ENCODE measurements around the gene CASP7. TPM values are rescaled to one million over a fixed set of nuclear protein-coding genes. Genes with fewer than 3 reads are reported as not detected.
"Not testable (repeated sequence)": the region's sequence is repeated elsewhere in the genome, so short reads cannot be mapped to it uniquely, and the experiment has no call there.

CASP7 gene
- total RNA-seq, 1 donor from 2014 or later, result 22.6 TPM

GRCh38 chr10:113765910-113766309, 86.2 kb downstream of the CASP7 start:
- Mint-ChIP-seq H3K4me3 (no peak overlapping the region), H3K27ac (no peak overlapping the region), H3K9me3 (peaks cover 9% of the 10 kb centered on the region), H3K36me3 (ENCODE audit: low read depth) (no peaks in the 10 kb centered on the region), H3K4me1 (no peaks in the 10 kb centered on the region), H3K27me3 (peaks cover 23% of the 10 kb centered on the region)
- intact Hi-C loops (cut with micrococcal nuclease), result no loop called here
- POLR2A ChIA-PET, result no interaction called here
- no peak for ATAC-seq (ENCODE audit: low read depth)
- no peak for DNase-seq
- CTCF ChIA-PET, result no interaction called here
- no peak for TF ChIP-seq CTCF (IDR thresholded peaks at IDR 0.05)

- intact Hi-C loops (cut with micrococcal nuclease), result no loop called here
- no peak for DNase-seq
- H3K27ac Mint-ChIP-seq, result no peak overlapping the region
- ChIA-PET CTCF (no interaction called here), POLR2A (no interaction called here)
- H3K4me3 Mint-ChIP-seq, result no peak overlapping the region
- ATAC-seq (ENCODE audit: low read depth), result no peak
- no peaks in the 10 kb centered on the region for H3K4me1 Mint-ChIP-seq
- no peaks in the 10 kb centered on the region for H3K36me3 Mint-ChIP-seq (ENCODE audit: low read depth)
- peaks cover 25% of the 10 kb centered on the region for H3K27me3 Mint-ChIP-seq
- no peak for TF ChIP-seq CTCF (IDR thresholded peaks at IDR 0.05)
- H3K9me3 Mint-ChIP-seq, result peaks cover 9% of the 10 kb centered on the region
Measured at GRCh38 chr10:113767222-113767621, 87.5 kb downstream of the CASP7 start.

GRCh38 chr10:113770346-113770745, 90.6 kb downstream of the CASP7 start:
- ChIA-PET POLR2A (no interaction called here), CTCF (no interaction called here)
- no peak for DNase-seq
- Mint-ChIP-seq H3K36me3 (ENCODE audit: low read depth) (no peaks in the 10 kb centered on the region), H3K27ac (no peak overlapping the region), H3K4me3 (no peak overlapping the region), H3K9me3 (no peaks in the 10 kb centered on the region), H3K4me1 (no peaks in the 10 kb centered on the region), H3K27me3 (peaks cover 21% of the 10 kb centered on the region)
- ATAC-seq (ENCODE audit: low read depth), result no peak
- intact Hi-C loops (cut with micrococcal nuclease), result no loop called here
- no peak for TF ChIP-seq CTCF (IDR thresholded peaks at IDR 0.05)

- ATAC-seq (ENCODE audit: low read depth), result not testable (repeated sequence)
Measured at GRCh38 chr10:113771131-113771530, 91.4 kb downstream of the CASP7 start.

GRCh38 chr10:113775686-113776294, 96.1 kb downstream of the CASP7 start:
- Mint-ChIP-seq H3K9me3 (no peaks in the 10 kb centered on the region), H3K4me1 (no peaks in the 10 kb centered on the region), H3K36me3 (ENCODE audit: low read depth) (no peaks in the 10 kb centered on the region), H3K27me3 (peaks cover 11% of the 10 kb centered on the region), H3K4me3 (no peak overlapping the region), H3K27ac (no peak overlapping the region)
- intact Hi-C loops (cut with micrococcal nuclease), result loop anchor here (5.0 kb wide), 1 partner anchor 98 kb away; the partner anchor contains the start of gene CASP7
- POLR2A ChIA-PET, result no interaction called here
- DNase-seq (no peak), ATAC-seq (ENCODE audit: low read depth) (no peak)
- CTCF ChIA-PET, result no interaction called here
- TF ChIP-seq CTCF (IDR thresholded peaks at IDR 0.05), result no peak

More at GRCh38 chr10:113771131-113771530, 91.4 kb downstream of the CASP7 start:
- CTCF ChIA-PET; H3K9me3 Mint-ChIP-seq; H3K27ac Mint-ChIP-seq; H3K4me3 Mint-ChIP-seq; H3K36me3 Mint-ChIP-seq (ENCODE audit: low read depth); DNase-seq; H3K4me1 Mint-ChIP-seq; intact Hi-C loops (cut with micrococcal nuclease): not testable (repeated sequence)
- POLR2A ChIA-PET, result interaction anchor here (0.6 kb wide), 1 partner anchor 1396 kb away, joined by 3 read pairs; no protein-coding TSS in a partner anchor
- peaks cover 21% of the 10 kb centered on the region for H3K27me3 Mint-ChIP-seq

GRCh38 chr10:113776553-113776952, 96.8 kb downstream of the CASP7 start:
- Mint-ChIP-seq H3K4me3 (no peak overlapping the region), H3K36me3 (ENCODE audit: low read depth) (no peaks in the 10 kb centered on the region), H3K27me3 (peaks cover 11% of the 10 kb centered on the region), H3K4me1 (no peaks in the 10 kb centered on the region), H3K27ac (no peak overlapping the region), H3K9me3 (no peaks in the 10 kb centered on the region)
- intact Hi-C loops (cut with micrococcal nuclease), result loop anchor here (5.0 kb wide), 1 partner anchor 99 kb away; the partner anchor contains the start of gene CASP7
- no peak for DNase-seq
- no peak for ATAC-seq (ENCODE audit: low read depth)
- TF ChIP-seq CTCF (IDR thresholded peaks at IDR 0.05), result no peak
- ChIA-PET CTCF (no interaction called here), POLR2A (no interaction called here)
